ENCODE measurements around the gene HEPN1.

- TF ChIP-seq, protein P1, sequence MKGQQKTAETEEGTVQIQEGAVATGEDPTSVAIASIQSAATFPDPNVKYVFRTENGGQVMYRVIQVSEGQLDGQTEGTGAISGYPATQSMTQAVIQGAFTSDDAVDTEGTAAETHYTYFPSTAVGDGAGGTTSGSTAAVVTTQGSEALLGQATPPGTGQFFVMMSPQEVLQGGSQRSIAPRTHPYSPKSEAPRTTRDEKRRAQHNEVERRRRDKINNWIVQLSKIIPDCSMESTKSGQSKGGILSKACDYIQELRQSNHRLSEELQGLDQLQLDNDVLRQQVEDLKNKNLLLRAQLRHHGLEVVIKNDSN (CRISPR knock-in tag; IDR thresholded peaks at IDR 0.05), result no peak
- TF ChIP-seq CTCF (IDR thresholded peaks at IDR 0.05) (no peak), CBFB (CRISPR knock-in tag; IDR thresholded peaks at IDR 0.05; ENCODE audit: low read depth) (no peak), ZNF532 (CRISPR knock-in tag; IDR thresholded peaks at IDR 0.05; ENCODE audit: borderline replicate concordance) (no peak), FOXK1 (CRISPR knock-in tag; IDR thresholded peaks at IDR 0.05) (no peak), HMGXB4 (CRISPR knock-in tag; IDR thresholded peaks at IDR 0.05) (no peak), ZNF121 (CRISPR knock-in tag; IDR thresholded peaks at IDR 0.05) (no peak), ELF4 (CRISPR knock-in tag; IDR thresholded peaks at IDR 0.05; ENCODE audit: low read depth) (no peak), CREB1 (CRISPR knock-in tag; IDR thresholded peaks at IDR 0.05) (no peak)
- TF ChIP-seq, protein P2, sequence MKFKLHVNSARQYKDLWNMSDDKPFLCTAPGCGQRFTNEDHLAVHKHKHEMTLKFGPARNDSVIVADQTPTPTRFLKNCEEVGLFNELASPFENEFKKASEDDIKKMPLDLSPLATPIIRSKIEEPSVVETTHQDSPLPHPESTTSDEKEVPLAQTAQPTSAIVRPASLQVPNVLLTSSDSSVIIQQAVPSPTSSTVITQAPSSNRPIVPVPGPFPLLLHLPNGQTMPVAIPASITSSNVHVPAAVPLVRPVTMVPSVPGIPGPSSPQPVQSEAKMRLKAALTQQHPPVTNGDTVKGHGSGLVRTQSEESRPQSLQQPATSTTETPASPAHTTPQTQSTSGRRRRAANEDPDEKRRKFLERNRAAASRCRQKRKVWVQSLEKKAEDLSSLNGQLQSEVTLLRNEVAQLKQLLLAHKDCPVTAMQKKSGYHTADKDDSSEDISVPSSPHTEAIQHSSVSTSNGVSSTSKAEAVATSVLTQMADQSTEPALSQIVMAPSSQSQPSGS (CRISPR knock-in tag; IDR thresholded peaks at IDR 0.05; ENCODE audit: borderline replicate concordance, low read depth), result no peak
- TF ChIP-seq, protein P3, sequence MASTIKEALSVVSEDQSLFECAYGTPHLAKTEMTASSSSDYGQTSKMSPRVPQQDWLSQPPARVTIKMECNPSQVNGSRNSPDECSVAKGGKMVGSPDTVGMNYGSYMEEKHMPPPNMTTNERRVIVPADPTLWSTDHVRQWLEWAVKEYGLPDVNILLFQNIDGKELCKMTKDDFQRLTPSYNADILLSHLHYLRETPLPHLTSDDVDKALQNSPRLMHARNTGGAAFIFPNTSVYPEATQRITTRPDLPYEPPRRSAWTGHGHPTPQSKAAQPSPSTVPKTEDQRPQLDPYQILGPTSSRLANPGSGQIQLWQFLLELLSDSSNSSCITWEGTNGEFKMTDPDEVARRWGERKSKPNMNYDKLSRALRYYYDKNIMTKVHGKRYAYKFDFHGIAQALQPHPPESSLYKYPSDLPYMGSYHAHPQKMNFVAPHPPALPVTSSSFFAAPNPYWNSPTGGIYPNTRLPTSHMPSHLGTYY (CRISPR knock-in tag; IDR thresholded peaks at IDR 0.05), result no peak
Measured at GRCh38 chr11:124941703-124942102, 22.7 kb downstream of the HEPN1 start.
